CD4-positive, CD25-positive, alpha-beta regulatory T cell (primary cell): Measurements from ENCODE around the gene CD81. TPM values are rescaled to one million over a fixed set of nuclear protein-coding genes. Genes with fewer than 3 reads are reported as not detected.
A peak's percentile ranks its signal among the peaks of the same experiment; 100 is the strongest.

ENCODE experiments used
- ATAC-seq, 2 donors: fragments of 150-1000 bp; cut with Tn5 transposase; one replicate each; pipeline ENCODE4 v1.10.0; 2021; ENCODE audit warnings: low read depth in 2 of 2, moderate number of reproducible peaks in 2 of 2, moderate library complexity in 1 of 2
- DNase-seq, 3 donors: peaks; one replicate each; pipeline versions ENCODE4 v3.0.0 to v3.0.0-alpha.2; 2012 to 2022; ENCODE audit warnings: mixed read lengths in 1 of 3
- H3K27ac ChIP-seq: one replicate; pipeline ENCODE4 v1.7.0; 2013; ENCODE audit warnings: mild to moderate bottlenecking, low read length; ENCODE audit not compliant: insufficient read depth, poor library complexity, severe bottlenecking
- H3K27me3 ChIP-seq: one replicate; pipeline ENCODE4 v1.7.0; 2013; ENCODE audit warnings: low read length; ENCODE audit not compliant: control insufficient read depth, insufficient read depth
- H3K36me3 ChIP-seq: one replicate; pipeline ENCODE4 v1.7.0; 2013; ENCODE audit warnings: mild to moderate bottlenecking, low read length, moderate library complexity; ENCODE audit not compliant: control insufficient read depth, insufficient read depth
- H3K4me1 ChIP-seq: 2 replicates; pipeline ENCODE4 v1.7.0; 2013; ENCODE audit warnings: mild to moderate bottlenecking, low read length; ENCODE audit not compliant: insufficient read depth, control insufficient read depth, poor library complexity, severe bottlenecking
- H3K4me3 ChIP-seq: one replicate; pipeline ENCODE4 v1.7.0; 2013; ENCODE audit warnings: low read depth, mild to moderate bottlenecking, low read length, moderate library complexity
- H3K9me3 ChIP-seq, 2 experiments: 1 replicate in 1 of 2; 2 replicates in 1 of 2; pipeline ENCODE4 v1.7.0; 2013; ENCODE audit warnings: low read length in 2 of 2, mild to moderate bottlenecking in 1 of 2, moderate library complexity in 1 of 2; ENCODE audit not compliant: control insufficient read depth in 2 of 2
- H3K27ac Mint-ChIP-seq, 3 donors: one replicate each; pipeline ENCODE4 v1.8.0; 2020 to 2022; ENCODE audit warnings: mild to moderate bottlenecking in 3 of 3, mixed read lengths in 3 of 3, moderate library complexity in 2 of 3
- H3K27me3 Mint-ChIP-seq: one replicate; pipeline ENCODE4 v1.8.0; 2022; ENCODE audit warnings: mild to moderate bottlenecking, mixed read lengths
- H3K36me3 Mint-ChIP-seq: one replicate; pipeline ENCODE4 v1.8.0; 2020; ENCODE audit warnings: mixed read lengths
- H3K4me1 Mint-ChIP-seq, 4 donors: one replicate each; pipeline ENCODE4 v1.8.0; 2020 to 2022; ENCODE audit warnings: mixed read lengths in 4 of 4, mild to moderate bottlenecking in 1 of 4
- H3K4me3 Mint-ChIP-seq, 4 donors: one replicate each; pipeline ENCODE4 v1.8.0; 2020 to 2022; ENCODE audit warnings: mild to moderate bottlenecking in 4 of 4, mixed read lengths in 4 of 4, moderate library complexity in 3 of 4
- H3K9me3 Mint-ChIP-seq, 7 donors: one replicate each; pipeline ENCODE4 v1.8.0; 2020 to 2022; ENCODE audit warnings: mixed read lengths in 7 of 7, mild to moderate bottlenecking in 3 of 7, moderate library complexity in 2 of 7
- polyA plus RNA-seq, 4 donors: library from polyadenylated mRNA; unstranded; fragments of 300-500 nt; fragmentation: Illumina TruSeq; gene quantifications; one replicate each; pipeline ENCODE4 v1.2.3, GENCODE V29; 2021
- total RNA-seq: library from RNA; stranded (reverse); gene quantifications from one replicate; pipeline ENCODE4 v1.2.3, GENCODE V29; 2022

Gene CD81
- total and polyA plus RNA-seq, 5 donors from 2014 or later: 13.2 to 156 (median 17.1) TPM

GRCh38 chr11:2426221-2426620 is 49.1 kb downstream of the CD81 start:
- H3K4me1 Mint-ChIP-seq: no peaks in the 10 kb centered on the region
- no peak for DNase-seq
- H3K27me3 Mint-ChIP-seq: no peaks in the 10 kb centered on the region
- Histone ChIP-seq H3K4me3 (no peak overlapping the region), H3K9me3 (no peaks in the 10 kb centered on the region), H3K36me3 (no peaks in the 10 kb centered on the region), H3K27me3 (no peaks in the 10 kb centered on the region), H3K27ac (no peak overlapping the region), H3K4me1 (no peaks in the 10 kb centered on the region)
- H3K4me3 Mint-ChIP-seq: no peak overlapping the region
- no peak for ATAC-seq
- H3K27ac Mint-ChIP-seq: no peak overlapping the region
- no peaks in the 10 kb centered on the region for H3K9me3 Mint-ChIP-seq
- H3K36me3 Mint-ChIP-seq: no peaks in the 10 kb centered on the region

- Mint-ChIP-seq H3K4me3 (no peak overlapping the region), H3K27me3 (no peaks in the 10 kb centered on the region), H3K9me3 (no peaks in the 10 kb centered on the region), H3K27ac (no peak overlapping the region), H3K36me3 (no peaks in the 10 kb centered on the region), H3K4me1 (peaks cover 0 to 2% (median 0%) of the 10 kb centered on the region in 4 donors)
- Histone ChIP-seq H3K4me1 (no peaks in the 10 kb centered on the region), H3K27ac (no peak overlapping the region), H3K27me3 (no peaks in the 10 kb centered on the region), H3K9me3 (no peaks in the 10 kb centered on the region), H3K4me3 (no peak overlapping the region), H3K36me3 (no peaks in the 10 kb centered on the region)
- no peak for DNase-seq
- no peak for ATAC-seq
Observed at GRCh38 chr11:2426826-2427521, 49.9 kb downstream of the CD81 start.

GRCh38 chr11:2427721-2428321 is 50.7 kb downstream of the CD81 start:
- no peaks in the 10 kb centered on the region for H3K27me3 Mint-ChIP-seq
- H3K4me3 ChIP-seq: no peak overlapping the region
- H3K27ac Mint-ChIP-seq: no peak overlapping the region
- peaks cover 0 to 2% (median 0%) of the 10 kb centered on the region in 4 donors for H3K4me1 Mint-ChIP-seq
- H3K27ac ChIP-seq: no peak overlapping the region
- no peaks in the 10 kb centered on the region for H3K36me3 ChIP-seq
- no peaks in the 10 kb centered on the region for H3K36me3 Mint-ChIP-seq
- DNase-seq (no peak), ATAC-seq (no peak)
- no peaks in the 10 kb centered on the region for H3K9me3 ChIP-seq
- no peaks in the 10 kb centered on the region for H3K27me3 ChIP-seq
- H3K4me1 ChIP-seq: no peaks in the 10 kb centered on the region
- H3K9me3 Mint-ChIP-seq: no peaks in the 10 kb centered on the region
- no peak overlapping the region for H3K4me3 Mint-ChIP-seq

GRCh38 chr11:2428322-2428795 is 51.2 kb downstream of the CD81 start:
- H3K36me3 ChIP-seq: no peaks in the 10 kb centered on the region
- no peaks in the 10 kb centered on the region for H3K27me3 Mint-ChIP-seq

GRCh38 chr11:2431395-2431794 is 54.3 kb downstream of the CD81 start:
- Mint-ChIP-seq H3K4me3 (no peak overlapping the region), H3K9me3 (no peaks in the 10 kb centered on the region), H3K4me1 (peaks cover 0 to 2% (median 0%) of the 10 kb centered on the region in 4 donors), H3K27ac (no peak overlapping the region), H3K27me3 (no peaks in the 10 kb centered on the region), H3K36me3 (no peaks in the 10 kb centered on the region)
- H3K36me3 ChIP-seq: no peaks in the 10 kb centered on the region
- H3K27me3 ChIP-seq: no peaks in the 10 kb centered on the region
- ATAC-seq (no peak), DNase-seq (no peak)
- H3K9me3 ChIP-seq: no peaks in the 10 kb centered on the region
- no peak overlapping the region for H3K27ac ChIP-seq
- no peaks in the 10 kb centered on the region for H3K4me1 ChIP-seq
- no peak overlapping the region for H3K4me3 ChIP-seq

More at GRCh38 chr11:2428322-2428795, 51.2 kb downstream of the CD81 start:
- Histone ChIP-seq H3K27me3 (no peaks in the 10 kb centered on the region), H3K4me1 (no peaks in the 10 kb centered on the region), H3K4me3 (no peak overlapping the region), H3K9me3 (no peaks in the 10 kb centered on the region), H3K27ac (no peak overlapping the region)
- DNase-seq (peak; percentile 65 to 80 (median 75)), ATAC-seq (peak; percentile 77 to 79)
- peaks cover 0 to 2% (median 0%) of the 10 kb centered on the region in 4 donors for H3K4me1 Mint-ChIP-seq
- H3K4me3 Mint-ChIP-seq: no peak overlapping the region
- no peaks in the 10 kb centered on the region for H3K36me3 Mint-ChIP-seq
- no peaks in the 10 kb centered on the region for H3K9me3 Mint-ChIP-seq
- no peak overlapping the region for H3K27ac Mint-ChIP-seq

GRCh38 chr11:2432171-2432621 is 55.1 kb downstream of the CD81 start:
- H3K4me1 ChIP-seq: no peaks in the 10 kb centered on the region
- DNase-seq (no peak), ATAC-seq (no peak)
- Mint-ChIP-seq H3K4me1 (peaks cover 0 to 2% (median 0%) of the 10 kb centered on the region in 4 donors), H3K27me3 (no peaks in the 10 kb centered on the region), H3K9me3 (no peaks in the 10 kb centered on the region), H3K36me3 (no peaks in the 10 kb centered on the region), H3K27ac (no peak overlapping the region), H3K4me3 (no peak overlapping the region)
- no peaks in the 10 kb centered on the region for H3K9me3 ChIP-seq
- no peak overlapping the region for H3K4me3 ChIP-seq
- H3K36me3 ChIP-seq: no peaks in the 10 kb centered on the region
- H3K27ac ChIP-seq: no peak overlapping the region
- no peaks in the 10 kb centered on the region for H3K27me3 ChIP-seq

- Histone ChIP-seq H3K27me3 (no peaks in the 10 kb centered on the region), H3K36me3 (no peaks in the 10 kb centered on the region), H3K4me3 (no peak overlapping the region), H3K4me1 (no peaks in the 10 kb centered on the region), H3K9me3 (no peaks in the 10 kb centered on the region), H3K27ac (no peak overlapping the region)
- Mint-ChIP-seq H3K36me3 (no peaks in the 10 kb centered on the region), H3K4me3 (no peak overlapping the region), H3K27ac (no peak overlapping the region), H3K27me3 (no peaks in the 10 kb centered on the region), H3K9me3 (no peaks in the 10 kb centered on the region), H3K4me1 (peaks cover 0 to 2% (median 0%) of the 10 kb centered on the region in 4 donors)
- ATAC-seq (no peak), DNase-seq (no peak)
Observed at GRCh38 chr11:2432628-2433071, 55.5 kb downstream of the CD81 start.
